ENCODE results near the gene SAFB. TPM values are rescaled to one million over a fixed set of nuclear protein-coding genes. Genes with fewer than 3 reads are reported as not detected.

The SAFB gene
- total RNA-seq, 1 donor = 101 TPM

DNA sequence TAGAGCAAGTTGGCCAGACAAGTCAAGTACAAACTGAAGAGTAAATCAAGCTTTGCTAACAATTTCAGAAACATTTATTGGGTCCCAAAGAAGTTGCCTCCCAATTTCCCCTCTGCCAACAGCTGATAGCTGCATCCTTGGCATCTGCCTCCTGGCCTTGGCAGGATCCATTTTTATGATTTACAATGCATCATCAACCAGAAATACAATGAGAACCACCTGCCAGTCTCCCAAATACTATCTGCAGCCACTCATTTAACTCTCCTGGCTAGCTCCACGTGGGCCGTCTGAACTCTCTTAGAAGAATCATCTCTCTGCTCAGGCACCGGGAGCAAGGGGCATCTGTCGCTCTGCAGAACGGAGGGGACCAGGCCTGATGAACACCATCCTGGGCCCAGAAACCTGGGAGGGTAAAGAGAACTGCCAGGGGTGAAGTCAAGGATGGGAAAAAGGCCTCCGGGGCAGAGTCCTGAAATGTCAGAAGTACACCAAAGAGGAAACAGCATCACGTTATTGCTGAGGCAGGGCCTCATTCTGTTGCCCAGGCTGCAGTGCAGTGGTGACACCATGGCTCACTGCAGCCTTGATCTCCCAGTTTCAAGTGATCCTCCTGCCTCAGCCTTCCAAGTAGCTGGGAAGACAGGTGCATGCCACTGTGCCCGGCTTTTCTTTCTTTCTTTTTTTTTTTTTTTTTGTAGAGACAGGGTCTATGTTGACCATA, 94.5 kb downstream of the SAFB start:
- no peak for DNase-seq (ENCODE audit: low read depth in 2 of 3, low spot score in 2 of 3)

Small RNA genes lying within 50 kb of the gene (small RNA-seq; reads per million reads assigned to genes)
- 0.27 reads per million for gene SNRPEP4

Other genes starting within 250 kb of the SAFB start
- gene ZNRF4, start 167.7 kb upstream of the SAFB start, total RNA-seq = not detected
- gene TINCR, start 55.1 kb upstream of the SAFB start, total RNA-seq = 0.27 TPM
- 52.0 TPM for gene SAFB2, start 307 bp upstream of the SAFB start, total RNA-seq
- 27.5 TPM for gene MICOS13, start 57.4 kb downstream of the SAFB start, total RNA-seq
- gene HSD11B1L, start 57.9 kb downstream of the SAFB start, total RNA-seq = 8.1 TPM
- gene RPL36, start 67.2 kb downstream of the SAFB start, total RNA-seq = 801 TPM
- gene LONP1, start 97.1 kb downstream of the SAFB start, total RNA-seq = 78.6 TPM
- gene CATSPERD, start 97.6 kb downstream of the SAFB start, total RNA-seq = not detected
- 2.2 TPM for gene PRR22, start 161.7 kb downstream of the SAFB start, total RNA-seq
- 98.0 TPM for gene DUS3L, start 168.1 kb downstream of the SAFB start, total RNA-seq
- 0.54 TPM for gene NRTN, start 182.0 kb downstream of the SAFB start, total RNA-seq
- 2.4 TPM for gene FUT6, start 216.6 kb downstream of the SAFB start, total RNA-seq
- gene FUT3, start 228.4 kb downstream of the SAFB start, total RNA-seq = under 0.01 TPM
- 0.54 TPM for gene FUT5, start 247.5 kb downstream of the SAFB start, total RNA-seq

Data from hematopoietic multipotent progenitor cell (in vitro differentiated cells).